GM18951 (cell line): Measurements from ENCODE around the gene DNAH7.

ENCODE experiments used
- POLR2A ChIP-seq: IDR thresholded peaks from 4 replicates; pipeline ENCODE4 v1.6.1; 2011; ENCODE audit warnings: mild to moderate bottlenecking; ENCODE audit not compliant: insufficient read length, insufficient read depth; ENCODE audit errors: extremely low read depth
- in situ Hi-C: fragments of 300-500 bp; cut with MboI; formaldehyde crosslinking; loops from one replicate; pipeline ENCODE4 v1.12.0; 2022; ENCODE audit warnings: low sequenced_read_pairs, mixed read lengths, inconsistent platforms; ENCODE audit not compliant: unreplicated experiment

The DNAH7 gene

GRCh38 chr2:195759877-195760276 lies 308.8 kb downstream of the DNAH7 start:
- in situ Hi-C loops, result no loop called here

GRCh38 chr2:195758846-195759245 lies 309.8 kb downstream of the DNAH7 start:
- in situ Hi-C loops, result no loop called here

More at GRCh38 chr2:195759877-195760276, 308.8 kb downstream of the DNAH7 start:
- no peak for TF ChIP-seq POLR2A

GRCh38 chr2:195756218-195756942 lies 312.3 kb downstream of the DNAH7 start:
- no peak for TF ChIP-seq POLR2A
- in situ Hi-C loops, result no loop called here

More at GRCh38 chr2:195758846-195759245, 309.8 kb downstream of the DNAH7 start:
- no peak for TF ChIP-seq POLR2A

GRCh38 chr2:195741191-195741590 lies 327.4 kb downstream of the DNAH7 start:
- no peak for TF ChIP-seq POLR2A
- in situ Hi-C loops, result no loop called here

GRCh38 chr2:195737511-195738325 lies 330.9 kb downstream of the DNAH7 start:
- in situ Hi-C loops, result no loop called here
- no peak for TF ChIP-seq POLR2A

- no peak for TF ChIP-seq POLR2A
- in situ Hi-C loops, result no loop called here
These were observed 333.3 kb downstream of the DNAH7 start for GRCh38 chr2:195735347-195735746.

GRCh38 chr2:195734931-195735330 lies 333.7 kb downstream of the DNAH7 start:
- in situ Hi-C loops, result no loop called here

GRCh38 chr2:195734395-195734794 lies 334.2 kb downstream of the DNAH7 start:
- in situ Hi-C loops, result no loop called here
- no peak for TF ChIP-seq POLR2A

More at GRCh38 chr2:195734931-195735330, 333.7 kb downstream of the DNAH7 start:
- no peak for TF ChIP-seq POLR2A

- in situ Hi-C loops, result no loop called here
These were observed 334.8 kb downstream of the DNAH7 start for GRCh38 chr2:195733831-195734230.

GRCh38 chr2:195732574-195732973 lies 336.1 kb downstream of the DNAH7 start:
- in situ Hi-C loops, result no loop called here
- no peak for TF ChIP-seq POLR2A

More at GRCh38 chr2:195733831-195734230, 334.8 kb downstream of the DNAH7 start:
- no peak for TF ChIP-seq POLR2A

GRCh38 chr2:195730912-195731311 lies 337.7 kb downstream of the DNAH7 start:
- in situ Hi-C loops, result no loop called here
- no peak for TF ChIP-seq POLR2A

GRCh38 chr2:195727106-195727505 lies 341.5 kb downstream of the DNAH7 start:
- in situ Hi-C loops, result no loop called here
- TF ChIP-seq POLR2A, result no peak

GRCh38 chr2:195722075-195722474 lies 346.6 kb downstream of the DNAH7 start:
- no peak for TF ChIP-seq POLR2A
- in situ Hi-C loops, result no loop called here

- no peak for TF ChIP-seq POLR2A
- in situ Hi-C loops, result no loop called here
These were observed 347.6 kb downstream of the DNAH7 start for GRCh38 chr2:195721042-195721441.
